ENCODE data around the gene SPTBN1.

DNA sequence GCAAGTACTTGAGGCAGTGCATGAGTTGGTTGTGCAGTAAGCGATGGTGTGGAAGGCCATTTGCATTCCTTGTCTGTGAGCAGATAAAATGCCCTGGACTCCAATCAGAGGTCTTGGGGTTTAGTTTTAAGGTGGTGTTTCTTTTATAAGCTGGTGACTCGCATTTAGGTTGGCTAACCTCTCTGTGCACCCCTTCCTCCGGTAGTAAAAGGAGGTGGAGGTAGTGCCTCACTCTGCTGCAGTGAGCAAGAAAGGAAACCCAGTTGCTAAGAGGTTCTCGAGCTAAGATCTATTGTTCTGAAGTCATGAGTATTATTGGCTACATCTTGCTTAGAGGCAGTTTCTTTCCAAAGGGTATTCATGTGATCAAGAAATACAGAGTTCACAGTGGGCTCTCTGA is 193.1 kb downstream of the SPTBN1 start:
- TF ChIP-seq, protein P1, sequence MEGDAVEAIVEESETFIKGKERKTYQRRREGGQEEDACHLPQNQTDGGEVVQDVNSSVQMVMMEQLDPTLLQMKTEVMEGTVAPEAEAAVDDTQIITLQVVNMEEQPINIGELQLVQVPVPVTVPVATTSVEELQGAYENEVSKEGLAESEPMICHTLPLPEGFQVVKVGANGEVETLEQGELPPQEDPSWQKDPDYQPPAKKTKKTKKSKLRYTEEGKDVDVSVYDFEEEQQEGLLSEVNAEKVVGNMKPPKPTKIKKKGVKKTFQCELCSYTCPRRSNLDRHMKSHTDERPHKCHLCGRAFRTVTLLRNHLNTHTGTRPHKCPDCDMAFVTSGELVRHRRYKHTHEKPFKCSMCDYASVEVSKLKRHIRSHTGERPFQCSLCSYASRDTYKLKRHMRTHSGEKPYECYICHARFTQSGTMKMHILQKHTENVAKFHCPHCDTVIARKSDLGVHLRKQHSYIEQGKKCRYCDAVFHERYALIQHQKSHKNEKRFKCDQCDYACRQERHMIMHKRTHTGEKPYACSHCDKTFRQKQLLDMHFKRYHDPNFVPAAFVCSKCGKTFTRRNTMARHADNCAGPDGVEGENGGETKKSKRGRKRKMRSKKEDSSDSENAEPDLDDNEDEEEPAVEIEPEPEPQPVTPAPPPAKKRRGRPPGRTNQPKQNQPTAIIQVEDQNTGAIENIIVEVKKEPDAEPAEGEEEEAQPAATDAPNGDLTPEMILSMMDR (IDR thresholded peaks at IDR 0.05) = no peak
- no peak for TF ChIP-seq POLR2A (IDR thresholded peaks at IDR 0.05)
